Measurements from ENCODE around the gene FRYL. TPM values are rescaled to one million over a fixed set of nuclear protein-coding genes. Genes with fewer than 3 reads are reported as not detected.
"Not testable (repeated sequence)": the region's sequence is repeated elsewhere in the genome, so short reads cannot be mapped to it uniquely, and the experiment has no call there.

The FRYL gene
- polyA plus RNA-seq, 1 donor from 2014 or later: 29.6 TPM

DNA sequence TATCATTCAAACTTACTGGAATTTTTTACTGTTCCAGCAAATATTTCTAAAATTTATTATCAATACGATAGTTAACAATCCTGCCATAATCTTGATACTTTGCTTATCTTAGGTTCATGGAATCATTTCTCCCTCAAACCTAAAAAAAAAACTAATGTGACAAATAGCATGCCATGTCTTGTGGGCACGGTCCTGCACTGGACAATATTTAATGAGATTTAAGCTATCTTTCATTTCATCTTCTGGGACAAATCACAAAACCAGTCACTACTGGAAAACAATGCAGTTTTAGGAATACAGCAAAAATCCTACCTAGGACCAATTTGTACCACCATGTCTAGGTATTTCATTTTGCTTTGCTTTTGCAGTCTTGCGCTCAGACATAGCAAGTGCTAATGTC is 93.7 kb downstream of the FRYL start:
- Mint-ChIP-seq H3K27me3 (no peaks in the 10 kb centered on the region), H3K4me1 (peaks cover 44 to 57% (median 51%) of the 10 kb centered on the region in 3 donors), H3K9me3 (no peaks in the 10 kb centered on the region), H3K4me3 (no peak overlapping the region), H3K27ac (no peak overlapping the region), H3K36me3 (peaks cover 4% of the 10 kb centered on the region)

DNA sequence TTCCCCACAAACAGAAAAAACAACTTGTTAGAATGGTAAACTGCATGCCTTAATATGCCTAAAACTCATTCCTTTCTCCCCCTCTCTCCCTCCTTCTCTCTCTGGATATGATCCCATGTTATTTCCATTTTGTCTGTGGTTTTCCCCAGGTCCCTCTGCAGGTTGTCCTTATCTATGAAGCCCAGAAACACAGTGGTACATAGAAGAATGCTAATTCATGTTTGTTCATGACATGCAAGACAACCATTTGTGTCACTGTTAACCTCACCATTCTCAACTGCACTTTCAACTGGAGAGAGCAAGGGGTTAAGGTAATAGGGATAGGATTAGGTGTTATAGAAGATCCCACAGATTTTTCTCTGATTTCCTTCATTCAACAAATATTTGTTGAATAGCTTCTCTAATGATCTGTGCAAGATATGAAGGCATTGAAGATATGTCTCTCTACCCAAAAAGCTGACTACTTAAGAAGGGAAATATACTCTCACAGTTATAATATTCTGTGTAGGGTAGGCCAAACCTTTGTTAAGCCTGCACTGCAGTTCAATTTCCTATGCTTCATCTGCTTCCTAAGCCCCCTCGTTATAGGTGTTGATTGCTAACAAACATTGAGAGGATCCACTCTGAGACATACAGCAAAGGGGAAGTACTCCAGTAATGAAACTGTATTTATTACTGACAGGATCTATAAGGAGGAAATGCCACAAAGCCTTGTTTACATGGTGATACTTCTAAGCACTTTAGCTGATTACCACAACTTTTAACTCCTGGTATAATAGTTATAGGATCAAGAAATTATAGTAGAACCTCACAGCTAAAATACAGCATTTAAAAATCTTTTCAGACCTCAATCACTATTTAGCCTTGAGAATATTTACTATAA is 96.1 kb downstream of the FRYL start:
- no peaks in the 10 kb centered on the region for H3K9me3 Mint-ChIP-seq
- H3K27me3 Mint-ChIP-seq: no peaks in the 10 kb centered on the region
- peaks cover 40 to 50% (median 43%) of the 10 kb centered on the region in 3 donors for H3K4me1 Mint-ChIP-seq
- peak overlapping the region in 2 of 3 donors; percentile 46 to 83 for H3K27ac Mint-ChIP-seq
- H3K36me3 Mint-ChIP-seq: peaks cover 4% of the 10 kb centered on the region
- H3K4me3 Mint-ChIP-seq: peak overlapping the region in 1 of 4 donors; percentile 55

DNA sequence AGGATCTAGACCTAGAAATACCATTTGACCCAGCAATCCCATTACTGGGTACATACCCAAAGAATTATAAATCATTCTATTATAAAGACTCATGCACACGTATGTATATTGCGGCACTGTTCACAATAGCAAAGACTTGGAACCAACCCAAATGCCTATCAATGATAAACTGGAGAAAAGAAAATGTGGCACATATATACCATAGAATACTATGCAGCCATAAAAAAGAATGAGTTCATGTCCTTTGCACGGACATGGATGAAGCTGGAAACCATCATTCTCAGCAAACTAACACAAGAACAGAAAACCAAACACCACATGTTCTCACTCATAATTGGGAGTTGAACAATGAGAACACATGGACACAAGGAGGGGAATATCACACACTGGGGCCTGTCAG is 97.2 kb downstream of the FRYL start:
- not testable (repeated sequence) for H3K36me3 Mint-ChIP-seq, H3K9me3 Mint-ChIP-seq, H3K4me3 Mint-ChIP-seq, H3K27me3 Mint-ChIP-seq
- peak overlapping the region in 1 of 3 donors; percentile 73 for H3K27ac Mint-ChIP-seq
- H3K4me1 Mint-ChIP-seq: peaks cover 37 to 44% (median 41%) of the 10 kb centered on the region in 3 donors

DNA sequence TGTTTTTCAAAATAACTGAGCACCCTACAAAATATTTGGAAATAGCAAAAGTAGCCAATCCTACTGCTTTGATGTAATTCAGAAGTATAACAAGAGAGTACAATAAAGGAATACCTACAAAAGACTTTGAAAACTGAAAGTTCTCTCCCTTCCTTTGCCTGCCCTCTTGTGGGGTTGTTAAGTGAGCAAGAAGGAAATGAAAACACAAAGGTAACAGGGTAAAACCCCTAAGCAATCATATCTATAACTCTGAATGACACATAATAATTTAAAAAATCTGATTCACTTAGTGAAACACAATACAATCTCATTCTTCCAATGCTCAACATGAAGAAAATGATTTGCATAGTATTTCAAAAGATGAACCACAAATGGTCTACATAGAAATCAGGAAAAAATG is 98.2 kb downstream of the FRYL start:
- H3K27ac Mint-ChIP-seq: peak overlapping the region in 2 of 3 donors; percentile 73 to 76
- no peaks in the 10 kb centered on the region for H3K27me3 Mint-ChIP-seq
- peaks cover 7% of the 10 kb centered on the region for H3K36me3 Mint-ChIP-seq
- peak overlapping the region in 1 of 4 donors; percentile 27 for H3K4me3 Mint-ChIP-seq
- H3K9me3 Mint-ChIP-seq: no peaks in the 10 kb centered on the region
- peaks cover 33 to 39% (median 39%) of the 10 kb centered on the region in 3 donors for H3K4me1 Mint-ChIP-seq

DNA sequence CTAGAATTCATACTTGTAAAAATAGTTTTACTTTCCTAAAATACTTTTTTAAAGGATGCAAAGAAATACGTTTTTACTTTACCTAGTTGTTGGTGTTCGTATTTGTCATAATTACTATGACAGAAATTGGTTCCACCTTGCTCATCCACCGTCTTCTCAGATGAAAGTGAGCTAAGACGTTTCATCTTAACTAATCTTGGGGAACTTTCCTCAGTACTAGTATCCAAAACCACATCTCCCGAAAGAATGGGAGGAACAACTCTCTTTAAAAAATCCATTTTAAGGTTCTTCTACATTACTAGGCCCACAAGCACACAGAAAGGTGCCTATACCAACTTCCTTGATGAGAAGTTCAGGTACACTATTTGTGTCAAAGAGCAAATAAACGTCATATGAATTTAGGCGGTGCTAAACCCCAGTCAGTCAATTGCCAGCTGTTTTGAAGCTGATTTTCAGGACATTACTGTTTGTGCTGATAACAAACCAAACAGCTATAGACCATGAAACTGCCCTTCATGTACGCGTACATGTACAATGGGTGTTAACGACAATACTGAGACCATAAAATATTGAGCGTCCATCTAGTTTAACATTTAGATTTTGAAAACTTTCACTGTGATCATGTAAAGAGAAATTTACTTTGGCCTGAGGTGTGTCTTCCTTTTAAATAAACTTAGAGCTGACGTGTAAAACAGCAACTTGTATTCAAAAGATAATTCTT is 99.1 kb downstream of the FRYL start:
- Mint-ChIP-seq H3K9me3 (no peaks in the 10 kb centered on the region), H3K4me1 (peaks cover 33 to 35% (median 34%) of the 10 kb centered on the region in 3 donors), H3K4me3 (no peak overlapping the region), H3K27me3 (no peaks in the 10 kb centered on the region), H3K27ac (no peak overlapping the region), H3K36me3 (peaks cover 7% of the 10 kb centered on the region)

DNA sequence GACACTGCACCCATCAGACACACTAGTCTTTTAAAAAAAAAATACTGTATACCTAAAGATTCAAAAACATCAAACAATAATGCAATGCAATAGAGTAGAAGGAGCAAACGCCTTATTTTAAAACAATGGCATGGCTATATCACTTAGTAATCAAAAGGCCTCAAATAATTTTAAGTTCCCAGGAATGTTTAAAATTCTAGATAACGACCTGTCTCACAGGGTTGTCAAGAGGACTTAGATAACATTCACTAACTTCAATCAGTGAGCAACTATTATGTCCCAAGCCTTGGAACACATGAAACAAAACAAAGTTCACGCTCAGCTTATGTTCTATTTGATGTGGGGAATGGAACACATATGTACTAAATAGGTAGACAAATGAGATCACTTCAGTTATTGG is 106.5 kb downstream of the FRYL start:
- H3K27ac Mint-ChIP-seq: no peak overlapping the region
- H3K4me3 Mint-ChIP-seq: no peak overlapping the region
- H3K4me1 Mint-ChIP-seq: peaks cover 0 to 6% (median 5%) of the 10 kb centered on the region in 3 donors

DNA sequence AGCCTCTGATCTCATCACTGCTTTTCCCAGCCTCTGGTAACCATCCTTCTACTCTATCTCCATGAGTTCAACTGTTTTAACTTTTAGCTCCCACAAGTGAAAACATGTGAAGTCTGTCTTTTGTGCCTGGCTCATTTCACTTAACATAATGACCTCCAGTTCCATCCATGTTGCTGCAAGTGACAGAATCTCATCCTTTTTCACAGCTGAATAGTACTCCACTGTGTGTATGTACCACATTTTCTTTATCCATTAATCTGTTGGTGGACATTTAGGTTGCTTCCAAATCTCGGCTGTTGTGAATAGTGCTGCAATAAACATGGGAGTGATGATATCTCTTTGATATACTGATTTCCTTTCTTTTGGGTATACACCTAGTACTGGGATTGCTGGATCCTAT is 109.5 kb downstream of the FRYL start:
- H3K27me3 Mint-ChIP-seq: no peaks in the 10 kb centered on the region
- peaks cover 0 to 2% (median 0%) of the 10 kb centered on the region in 3 donors for H3K9me3 Mint-ChIP-seq
- H3K4me3 Mint-ChIP-seq: no peak overlapping the region
- H3K4me1 Mint-ChIP-seq: peaks cover 0 to 9% (median 4%) of the 10 kb centered on the region in 3 donors
- peak overlapping the region in 1 of 3 donors; percentile 39 for H3K27ac Mint-ChIP-seq
- peaks cover 10% of the 10 kb centered on the region for H3K36me3 Mint-ChIP-seq

More for the DNA sequence above, 106.5 kb downstream of the FRYL start:
- Mint-ChIP-seq H3K36me3 (peaks cover 13% of the 10 kb centered on the region), H3K27me3 (no peaks in the 10 kb centered on the region), H3K9me3 (peaks cover 0 to 2% (median 0%) of the 10 kb centered on the region in 3 donors)

DNA sequence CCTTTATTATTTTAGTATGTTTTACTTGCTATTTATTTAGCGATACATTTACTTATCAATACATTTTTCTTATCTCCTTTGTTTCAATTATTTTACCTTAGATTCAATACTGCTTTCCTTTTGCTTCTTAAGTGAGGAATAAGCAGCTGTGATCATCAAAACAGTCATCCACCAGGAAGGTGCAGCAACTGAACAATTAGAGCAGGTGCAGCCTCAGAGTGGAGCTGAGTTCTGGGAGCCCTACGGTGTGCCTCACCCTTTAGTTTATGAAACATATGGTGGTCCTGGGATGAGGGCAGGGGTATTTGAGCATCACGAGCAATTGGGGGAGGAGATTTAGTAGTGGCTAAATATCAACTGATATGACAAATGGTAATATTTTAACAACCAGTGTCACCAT is 111.0 kb downstream of the FRYL start:
- Mint-ChIP-seq H3K27ac (no peak overlapping the region), H3K4me3 (no peak overlapping the region)

DNA sequence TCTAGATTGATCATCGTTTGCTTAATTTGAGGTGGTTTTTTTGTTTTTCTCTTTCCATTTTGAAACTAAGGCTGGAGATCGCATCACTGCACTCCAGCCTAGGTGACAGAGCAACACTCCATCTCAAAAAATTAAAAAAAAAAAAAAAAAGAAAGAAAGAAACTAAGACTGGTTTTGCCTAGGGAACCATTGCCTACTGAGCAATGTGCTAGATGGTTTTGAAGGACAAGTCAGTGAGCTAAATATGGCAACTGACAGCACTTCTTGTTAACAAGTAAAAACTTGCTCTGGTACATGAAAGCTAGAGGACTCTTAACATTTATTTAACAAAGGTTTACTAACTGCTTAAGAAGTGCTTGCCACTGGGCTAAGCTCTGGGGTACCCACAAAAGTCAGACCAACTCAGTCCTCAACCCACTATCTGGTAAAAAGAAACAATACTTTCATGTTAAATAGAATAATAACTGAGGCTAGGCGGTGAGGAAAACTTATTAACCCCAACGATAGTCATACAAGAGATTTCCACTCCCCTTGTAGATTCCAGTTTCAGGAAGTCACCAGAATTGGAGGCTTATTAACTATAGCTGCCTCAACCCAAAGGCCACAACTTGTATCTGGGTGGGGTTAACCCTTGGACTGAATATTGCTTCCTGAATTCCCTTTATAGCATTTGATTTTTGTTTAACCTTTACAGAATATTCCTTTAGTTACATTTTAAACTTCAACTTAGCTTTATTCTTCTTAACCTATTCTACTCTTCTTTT is 111.6 kb downstream of the FRYL start:
- Mint-ChIP-seq H3K27me3 (no peaks in the 10 kb centered on the region), H3K4me3 (no peak overlapping the region), H3K4me1 (peaks cover 0 to 10% (median 4%) of the 10 kb centered on the region in 3 donors)

More for the DNA sequence above, 111.0 kb downstream of the FRYL start:
- Mint-ChIP-seq H3K36me3 (peaks cover 8% of the 10 kb centered on the region), H3K9me3 (peaks cover 0 to 2% (median 0%) of the 10 kb centered on the region in 3 donors), H3K27me3 (no peaks in the 10 kb centered on the region), H3K4me1 (peaks cover 0 to 10% (median 4%) of the 10 kb centered on the region in 3 donors)

DNA sequence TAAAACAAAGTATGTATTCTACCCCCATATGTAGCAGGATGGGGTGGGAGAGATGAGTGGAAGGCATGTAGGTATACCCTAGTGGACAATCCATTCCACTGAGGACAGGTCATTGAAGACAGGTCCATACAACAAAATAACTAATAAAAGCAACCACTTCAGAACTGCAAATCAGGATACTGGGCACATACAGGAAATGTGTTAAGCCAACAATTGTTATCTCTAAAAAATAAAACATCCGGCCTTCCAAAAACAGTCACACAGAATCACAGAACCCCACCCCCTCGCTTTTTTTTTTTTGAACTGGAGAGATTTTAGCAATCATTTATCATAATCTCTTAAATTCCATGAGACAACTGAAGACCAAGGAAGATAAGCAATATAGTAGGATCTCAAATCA is 112.9 kb downstream of the FRYL start:
- H3K36me3 Mint-ChIP-seq: peaks cover 10% of the 10 kb centered on the region
- peaks cover 0 to 9% (median 4%) of the 10 kb centered on the region in 3 donors for H3K4me1 Mint-ChIP-seq
- H3K9me3 Mint-ChIP-seq: peaks cover 0 to 2% (median 0%) of the 10 kb centered on the region in 3 donors
- H3K4me3 Mint-ChIP-seq: peak overlapping the region in 1 of 4 donors; percentile 12
- H3K27me3 Mint-ChIP-seq: no peaks in the 10 kb centered on the region
- H3K27ac Mint-ChIP-seq: no peak overlapping the region

More for the DNA sequence above, 111.6 kb downstream of the FRYL start:
- Mint-ChIP-seq H3K9me3 (peaks cover 0 to 2% (median 0%) of the 10 kb centered on the region in 3 donors), H3K27ac (no peak overlapping the region), H3K36me3 (peaks cover 9% of the 10 kb centered on the region)

DNA sequence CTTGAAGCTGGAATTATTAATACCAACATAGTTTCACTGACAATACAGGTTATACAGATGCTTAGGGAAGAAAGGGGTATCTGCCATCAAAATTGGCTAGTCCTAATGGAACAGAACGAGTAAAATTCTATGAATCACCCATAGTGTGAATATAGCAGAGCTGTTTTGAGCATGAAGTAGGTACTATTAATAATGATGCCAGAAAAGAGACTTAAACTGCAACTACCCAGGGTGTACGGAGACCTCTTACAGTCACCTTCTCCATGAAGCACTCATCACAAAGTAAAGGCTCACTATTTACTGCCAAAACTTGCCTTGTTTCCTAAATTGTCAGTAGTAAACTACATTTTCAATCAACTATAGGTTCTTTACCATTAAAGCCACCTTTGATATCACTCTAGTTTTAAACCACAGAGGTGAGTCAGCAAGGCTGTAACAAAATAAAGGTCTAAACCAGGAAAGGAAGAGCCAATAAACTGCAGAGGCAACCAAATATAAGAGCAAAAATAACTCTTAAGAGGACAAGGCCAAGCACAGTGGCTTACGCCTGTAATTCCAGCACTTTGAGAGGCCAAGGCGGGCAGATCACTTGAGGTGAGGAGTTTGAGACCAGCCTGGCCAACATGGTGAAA is 114.4 kb downstream of the FRYL start:
- Mint-ChIP-seq H3K27me3 (no peaks in the 10 kb centered on the region), H3K4me3 (no peak overlapping the region), H3K27ac (no peak overlapping the region), H3K36me3 (peaks cover 5% of the 10 kb centered on the region), H3K4me1 (peaks cover 5 to 15% (median 8%) of the 10 kb centered on the region in 3 donors), H3K9me3 (peaks cover 0 to 3% (median under 1%) of the 10 kb centered on the region in 3 donors)

DNA sequence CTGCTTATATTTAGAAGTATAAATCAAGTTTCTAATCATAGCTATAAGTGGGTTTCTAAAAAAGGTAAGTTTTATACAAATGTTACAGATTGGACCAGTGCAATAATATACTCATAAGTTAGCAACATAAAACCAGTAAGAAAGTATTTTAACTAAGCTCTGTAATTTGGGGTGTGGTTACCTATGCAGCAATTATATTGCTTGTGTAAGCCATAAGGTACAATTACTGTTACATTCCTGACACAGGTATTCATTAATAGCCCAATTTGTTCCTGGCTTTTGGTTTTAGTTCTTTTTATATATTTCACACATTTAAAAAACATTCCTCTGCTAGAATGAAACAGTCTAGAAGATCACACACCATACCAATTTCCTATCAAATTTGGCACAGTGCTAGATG is 115.1 kb downstream of the FRYL start:
- Mint-ChIP-seq H3K27ac (no peak overlapping the region), H3K4me3 (no peak overlapping the region), H3K36me3 (peaks cover 3% of the 10 kb centered on the region), H3K4me1 (peaks cover 3 to 17% (median 8%) of the 10 kb centered on the region in 3 donors), H3K9me3 (peaks cover 0 to 3% (median 0%) of the 10 kb centered on the region in 3 donors), H3K27me3 (no peaks in the 10 kb centered on the region)

DNA sequence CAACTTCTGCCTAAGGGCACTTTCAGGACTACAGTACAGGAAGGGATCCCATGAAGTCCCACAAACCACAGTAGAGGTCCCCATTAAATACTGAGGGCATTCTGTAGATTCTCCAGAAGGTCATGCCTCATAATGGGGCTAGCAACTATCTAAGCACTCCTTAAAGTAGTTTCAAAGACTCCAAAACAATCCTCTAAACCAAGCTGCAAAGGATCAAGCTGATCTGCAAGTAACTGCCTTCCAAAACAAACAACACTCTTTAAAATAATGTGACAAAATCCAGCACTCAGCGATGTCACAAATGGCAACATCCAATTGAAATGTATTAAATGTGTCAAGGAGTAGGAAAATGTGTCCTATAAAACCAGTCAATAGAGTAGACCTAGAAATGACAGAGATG is 118.7 kb downstream of the FRYL start:
- Mint-ChIP-seq H3K27me3 (no peaks in the 10 kb centered on the region), H3K4me1 (peaks cover 7 to 14% (median 13%) of the 10 kb centered on the region in 3 donors), H3K4me3 (peak overlapping the region in 1 of 4 donors; percentile 51), H3K36me3 (peaks cover 4% of the 10 kb centered on the region), H3K9me3 (peaks cover 0 to 3% (median 0%) of the 10 kb centered on the region in 3 donors), H3K27ac (no peak overlapping the region)

DNA sequence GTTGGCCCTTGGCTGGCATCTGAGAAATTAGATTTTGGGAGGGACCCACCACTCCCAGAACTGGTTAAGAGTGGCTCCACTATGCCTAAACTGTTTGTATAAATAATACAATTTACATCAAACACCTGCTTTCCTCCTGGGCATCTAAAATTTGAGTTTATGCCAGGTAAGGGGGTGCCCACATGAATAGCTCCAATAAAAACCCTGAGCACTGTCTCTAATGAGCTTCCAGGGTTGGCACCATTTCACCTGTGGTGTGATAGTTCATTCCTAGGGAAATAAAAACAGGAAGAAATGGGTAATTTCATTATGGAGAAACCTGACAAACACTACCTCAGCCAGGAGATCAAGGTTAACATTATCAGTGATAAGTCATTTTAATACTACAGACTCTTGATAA is 119.7 kb downstream of the FRYL start:
- Mint-ChIP-seq H3K27me3 (no peaks in the 10 kb centered on the region), H3K36me3 (peaks cover 4% of the 10 kb centered on the region), H3K4me3 (no peak overlapping the region), H3K27ac (no peak overlapping the region), H3K4me1 (peaks cover 7 to 13% (median 11%) of the 10 kb centered on the region in 3 donors), H3K9me3 (peaks cover 0 to 3% (median 0%) of the 10 kb centered on the region in 3 donors)
